GM10266 (cell line): Measurements from ENCODE around the gene KLK2.

ENCODE experiments used
- DNase-seq: peaks from one replicate; pipeline ENCODE4 v3.0.0; 2012; ENCODE audit errors: extremely low spot score
- CTCF ChIP-seq: IDR thresholded peaks from 2 replicates; pipeline ENCODE4 v1.5.1; 2012; ENCODE audit warnings: mild to moderate bottlenecking, low read depth; ENCODE audit not compliant: control insufficient read depth, insufficient read depth; ENCODE audit errors: missing control alignments

The KLK2 gene

DNA sequence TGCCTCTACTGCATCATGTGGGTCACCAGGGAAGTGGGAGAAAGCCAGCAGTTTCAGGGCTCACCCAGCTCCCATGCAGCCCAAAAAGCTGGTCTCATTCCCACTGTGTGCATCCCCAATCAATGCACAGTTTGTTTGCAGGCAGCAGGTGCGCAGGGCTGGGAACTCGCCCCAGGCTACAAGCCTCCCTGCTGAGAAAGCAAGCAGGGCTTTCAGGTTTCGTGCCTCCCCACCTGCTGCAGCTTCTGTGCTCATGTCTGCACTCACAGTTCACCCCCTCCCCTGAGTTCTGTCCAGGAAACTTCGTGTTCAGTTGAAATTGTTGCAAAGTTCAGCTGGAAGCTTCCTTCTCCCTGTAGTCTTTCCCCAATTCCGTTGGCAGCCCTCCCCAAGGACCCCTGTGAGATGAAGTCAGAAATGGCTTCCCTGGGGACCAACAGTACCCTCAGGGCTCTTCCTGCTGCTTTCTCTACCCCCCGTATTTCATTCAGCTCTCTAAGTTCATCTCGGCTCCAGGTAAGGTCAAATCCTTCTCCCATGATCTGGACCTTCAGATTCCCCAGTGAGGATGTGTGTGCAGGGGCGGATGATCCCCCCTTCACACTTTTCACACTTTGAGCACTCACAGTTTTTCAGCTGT lies 28.8 kb upstream of the KLK2 start:
- no peak for DNase-seq
- TF ChIP-seq CTCF = no peak

GRCh38 chr19:50850738-50851137 lies 22.5 kb upstream of the KLK2 start:
- TF ChIP-seq CTCF = no peak
- no peak for DNase-seq

- no peak for TF ChIP-seq CTCF
- DNase-seq = no peak
Observed at GRCh38 chr19:50851620-50852019, 21.6 kb upstream of the KLK2 start.

- no peak for DNase-seq
- TF ChIP-seq CTCF = no peak
Observed at GRCh38 chr19:50854636-50855410, 18.4 kb upstream of the KLK2 start, which contains the start of gene KLK3. TSS of gene KLK3 (plus strand) at chr19:50854915. CDS start at chr19:50854956, 41 bp downstream.

DNA sequence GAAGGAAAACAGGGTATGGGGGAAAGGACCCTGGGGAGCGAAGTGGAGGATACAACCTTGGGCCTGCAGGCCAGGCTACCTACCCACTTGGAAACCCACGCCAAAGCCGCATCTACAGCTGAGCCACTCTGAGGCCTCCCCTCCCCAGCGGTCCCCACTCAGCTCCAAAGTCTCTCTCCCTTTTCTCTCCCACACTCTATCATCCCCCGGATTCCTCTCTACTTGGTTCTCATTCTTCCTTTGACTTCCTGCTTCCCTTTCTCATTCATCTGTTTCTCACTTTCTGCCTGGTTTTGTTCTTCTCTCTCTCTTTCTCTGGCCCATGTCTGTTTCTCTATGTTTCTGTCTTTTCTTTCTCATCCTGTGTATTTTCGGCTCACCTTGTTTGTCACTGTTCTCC lies 15.9 kb upstream of the KLK2 start:
- DNase-seq = no peak
- TF ChIP-seq CTCF = no peak

DNA sequence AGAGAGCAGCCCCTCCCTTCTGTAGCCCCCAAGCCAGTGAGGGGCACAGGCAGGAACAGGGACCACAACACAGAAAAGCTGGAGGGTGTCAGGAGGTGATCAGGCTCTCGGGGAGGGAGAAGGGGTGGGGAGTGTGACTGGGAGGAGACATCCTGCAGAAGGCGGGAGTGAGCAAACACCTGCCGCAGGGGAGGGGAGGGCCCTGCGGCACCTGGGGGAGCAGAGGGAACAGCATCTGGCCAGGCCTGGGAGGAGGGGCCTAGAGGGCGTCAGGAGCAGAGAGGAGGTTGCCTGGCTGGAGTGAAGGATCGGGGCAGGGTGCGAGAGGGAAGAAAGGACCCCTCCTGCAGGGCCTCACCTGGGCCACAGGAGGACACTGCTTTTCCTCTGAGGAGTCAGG lies 14.4 kb upstream of the KLK2 start:
- TF ChIP-seq CTCF = no peak
- no peak for DNase-seq

DNA sequence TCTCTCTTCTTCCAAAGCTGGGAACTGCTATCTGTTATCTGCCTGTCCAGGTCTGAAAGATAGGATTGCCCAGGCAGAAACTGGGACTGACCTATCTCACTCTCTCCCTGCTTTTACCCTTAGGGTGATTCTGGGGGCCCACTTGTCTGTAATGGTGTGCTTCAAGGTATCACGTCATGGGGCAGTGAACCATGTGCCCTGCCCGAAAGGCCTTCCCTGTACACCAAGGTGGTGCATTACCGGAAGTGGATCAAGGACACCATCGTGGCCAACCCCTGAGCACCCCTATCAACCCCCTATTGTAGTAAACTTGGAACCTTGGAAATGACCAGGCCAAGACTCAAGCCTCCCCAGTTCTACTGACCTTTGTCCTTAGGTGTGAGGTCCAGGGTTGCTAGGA lies 13.4 kb upstream of the KLK2 start:
- TF ChIP-seq CTCF = no peak
- no peak for DNase-seq
